Kidney (tissue), 14 donors: ENCODE data around the gene PPP5C. TPM values are rescaled to one million over a fixed set of nuclear protein-coding genes. Genes with fewer than 3 reads are reported as not detected.

Experiments used
- DNase-seq, 5 donors: peaks; one replicate each; pipeline ENCODE4 v3.0.0-alpha.2; 2013 to 2020
- FAIRE-seq: peaks from 2 replicates; lab custom pipeline; 2012; peaks lifted over from hg19 to GRCh38; lab: Jason Lieb, UNC
- H3K27ac ChIP-seq, 2 donors: one replicate each; pipeline ENCODE4 v1.7.0; 2013; ENCODE audit warnings: low read depth in 2 of 2, low read length in 2 of 2, inconsistent platforms in 1 of 2
- H3K27me3 ChIP-seq: one replicate; pipeline ENCODE4 v1.7.1; 2013; ENCODE audit warnings: low read length, inconsistent platforms; ENCODE audit not compliant: control insufficient read depth, insufficient read depth
- H3K36me3 ChIP-seq, 3 donors: one replicate each; pipeline versions ENCODE4 v1.7.0 to v1.7.1; 2013; ENCODE audit warnings: low read length in 3 of 3, control low read depth in 1 of 3, inconsistent platforms in 1 of 3; ENCODE audit not compliant: insufficient read depth in 3 of 3, control insufficient read depth in 2 of 3
- H3K4me1 ChIP-seq, 3 donors: one replicate each; pipeline versions ENCODE4 v1.7.0 to v1.7.1; 2013; ENCODE audit warnings: low read length in 3 of 3, inconsistent platforms in 1 of 3, low read depth in 1 of 3; ENCODE audit not compliant: control insufficient read depth in 2 of 3, insufficient read depth in 2 of 3
- H3K4me3 ChIP-seq, 3 donors: one replicate each; pipeline versions ENCODE4 v1.7.0 to v1.8.1; 2013; ENCODE audit warnings: low read length in 3 of 3, control low read depth in 1 of 3, inconsistent platforms in 1 of 3
- H3K9ac ChIP-seq, 3 donors: one replicate each; pipeline versions ENCODE4 v1.7.0 to v1.7.1; 2013; ENCODE audit warnings: low read length in 3 of 3, control low read depth in 1 of 3, inconsistent platforms in 1 of 3
- H3K9me3 ChIP-seq, 3 donors: one replicate each; pipeline versions ENCODE4 v1.7.0 to v1.7.1; 2013; ENCODE audit warnings: low read length in 3 of 3, control low read depth in 1 of 3, inconsistent platforms in 1 of 3; ENCODE audit not compliant: control insufficient read depth in 2 of 3, insufficient read depth in 1 of 3
- intact Hi-C: fragments of 100-400 bp; cut with DNase I; formaldehyde crosslinking; loops from one replicate; pipeline ENCODE4 v1.11.1; 2022
- polyA plus RNA-seq: library from polyadenylated mRNA; stranded (reverse); fragments of 350-450 nt; fragmentation: Illumina TruSeq; extraction: RNeasy Lipid Tissue Mini Kit (QIAGEN cat#74804); gene quantifications from one replicate; pipeline ENCODE4 v1.2.3, GENCODE V29; 2014; ENCODE audit warnings: low read depth, low replicate concordance; ENCODE audit not compliant: insufficient read depth
- total RNA-seq: library from RNA; stranded (reverse); fragmentation: NEBNext Ultra II Directional; extraction: Animal tissue kit (Norgen Biotek cat#: 25700); gene quantifications from one replicate; pipeline ENCODE4 v1.2.1, GENCODE V29; 2021
- TF ChIP-seq, protein P1 (sequence below): IDR thresholded peaks from 3 replicates; pipeline ENCODE4 v1.5.1; 2012; ENCODE audit warnings: mild to moderate bottlenecking, moderate library complexity, borderline replicate concordance; ENCODE audit not compliant: insufficient read depth; ENCODE audit errors: extremely low read depth
- donor health status: control.
- donor health status: control.
- donor health status: control.
- donor health status: control.
- donor health status: control.
- donor health status: DM: yes; HTN: yes; CAD: no.
- donor health status: Normal renal cell carcinoma (clear cell type).

Gene PPP5C
- total and polyA plus RNA-seq, 2 donors from 2014 or later: 54.3 to 63.7 TPM

DNA sequence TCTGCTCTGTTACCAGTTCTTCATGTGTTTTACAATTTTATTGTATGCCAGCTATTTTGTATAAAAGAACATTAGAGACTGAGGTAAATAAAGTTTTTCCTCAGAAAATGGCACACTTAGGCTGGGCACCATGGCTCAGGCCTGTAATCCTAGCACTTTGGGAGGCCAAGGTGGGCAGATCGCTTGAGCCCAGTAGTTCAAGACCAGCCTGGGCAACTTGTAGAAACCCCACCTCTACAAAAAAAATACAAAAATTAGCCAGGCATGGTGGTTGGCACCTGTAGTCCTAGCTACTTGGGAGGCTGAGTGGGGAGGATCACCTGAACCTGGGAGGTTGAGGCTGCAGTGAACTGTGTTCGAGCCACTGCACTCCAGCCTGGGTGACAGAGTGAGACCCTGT, 34.5 kb downstream of the PPP5C start:
- DNase-seq (peak in 1 of 5 donors; percentile 18), FAIRE-seq (no peak)
- H3K9me3 ChIP-seq: no peaks in the 10 kb centered on the region
- H3K4me3 ChIP-seq: no peak overlapping the region
- TF ChIP-seq, protein P1, sequence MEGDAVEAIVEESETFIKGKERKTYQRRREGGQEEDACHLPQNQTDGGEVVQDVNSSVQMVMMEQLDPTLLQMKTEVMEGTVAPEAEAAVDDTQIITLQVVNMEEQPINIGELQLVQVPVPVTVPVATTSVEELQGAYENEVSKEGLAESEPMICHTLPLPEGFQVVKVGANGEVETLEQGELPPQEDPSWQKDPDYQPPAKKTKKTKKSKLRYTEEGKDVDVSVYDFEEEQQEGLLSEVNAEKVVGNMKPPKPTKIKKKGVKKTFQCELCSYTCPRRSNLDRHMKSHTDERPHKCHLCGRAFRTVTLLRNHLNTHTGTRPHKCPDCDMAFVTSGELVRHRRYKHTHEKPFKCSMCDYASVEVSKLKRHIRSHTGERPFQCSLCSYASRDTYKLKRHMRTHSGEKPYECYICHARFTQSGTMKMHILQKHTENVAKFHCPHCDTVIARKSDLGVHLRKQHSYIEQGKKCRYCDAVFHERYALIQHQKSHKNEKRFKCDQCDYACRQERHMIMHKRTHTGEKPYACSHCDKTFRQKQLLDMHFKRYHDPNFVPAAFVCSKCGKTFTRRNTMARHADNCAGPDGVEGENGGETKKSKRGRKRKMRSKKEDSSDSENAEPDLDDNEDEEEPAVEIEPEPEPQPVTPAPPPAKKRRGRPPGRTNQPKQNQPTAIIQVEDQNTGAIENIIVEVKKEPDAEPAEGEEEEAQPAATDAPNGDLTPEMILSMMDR: no peak
- H3K36me3 ChIP-seq: peaks cover 3 to 34% (median 16%) of the 10 kb centered on the region in 3 donors
- H3K4me1 ChIP-seq: no peaks in the 10 kb centered on the region
- no peaks in the 10 kb centered on the region for H3K27me3 ChIP-seq
- intact Hi-C loops: no loop called here
- H3K9ac ChIP-seq: no peak overlapping the region
- H3K27ac ChIP-seq: no peak overlapping the region

- peak in 1 of 5 donors; percentile 52 for DNase-seq
- Histone ChIP-seq H3K27me3 (no peaks in the 10 kb centered on the region), H3K9me3 (no peaks in the 10 kb centered on the region), H3K27ac (no peak overlapping the region), H3K36me3 (peaks cover 3 to 31% (median 11%) of the 10 kb centered on the region in 3 donors), H3K4me3 (no peak overlapping the region), H3K4me1 (no peaks in the 10 kb centered on the region), H3K9ac (no peak overlapping the region)
- intact Hi-C loops: no loop called here
- TF ChIP-seq, protein P1: no peak
- no peak for FAIRE-seq
Measured at GRCh38 chr19:46381756-46382345, 35.0 kb downstream of the PPP5C start.

- Histone ChIP-seq H3K9ac (no peak overlapping the region), H3K4me1 (no peaks in the 10 kb centered on the region), H3K4me3 (no peak overlapping the region), H3K36me3 (peaks cover 3 to 35% (median 5%) of the 10 kb centered on the region in 3 donors), H3K27ac (no peak overlapping the region), H3K27me3 (no peaks in the 10 kb centered on the region), H3K9me3 (no peaks in the 10 kb centered on the region)
- intact Hi-C loops: no loop called here
- FAIRE-seq: no peak
- DNase-seq: no peak
- TF ChIP-seq, protein P1: no peak
Measured at GRCh38 chr19:46383171-46383815, 36.4 kb downstream of the PPP5C start.
